Small intestine (tissue), 7 donors: Measurements from ENCODE around the gene LRP1B. TPM values are rescaled to one million over a fixed set of nuclear protein-coding genes. Genes with fewer than 3 reads are reported as not detected.
"Not testable (repeated sequence)": the region's sequence is repeated elsewhere in the genome, so short reads cannot be mapped to it uniquely, and the experiment has no call there.

Experiments
- DNase-seq, 2 donors: peaks; one replicate each; pipeline versions ENCODE4 v3.0.0 to v3.0.0-alpha.2; 2013
- FAIRE-seq: peaks from 2 replicates; lab custom pipeline; 2012; peaks lifted over from hg19 to GRCh38; lab: Jason Lieb, UNC
- H3K27ac ChIP-seq, 3 donors: one replicate each; pipeline ENCODE4 v1.5.1; 2013; ENCODE audit warnings: low read length in 2 of 3, mild to moderate bottlenecking in 2 of 3, control low read depth in 1 of 3, inconsistent platforms in 1 of 3, low read depth in 1 of 3, moderate library complexity in 1 of 3
- H3K27me3 ChIP-seq, 3 donors: one replicate each; pipeline ENCODE4 v1.6.1; 2013; ENCODE audit warnings: low read length in 3 of 3, inconsistent platforms in 1 of 3; ENCODE audit not compliant: control insufficient read depth in 3 of 3, insufficient read depth in 3 of 3
- H3K36me3 ChIP-seq, 3 donors: one replicate each; pipeline ENCODE4 v1.6.1; 2013; ENCODE audit warnings: low read length in 3 of 3, inconsistent platforms in 1 of 3, low read depth in 1 of 3, mild to moderate bottlenecking in 1 of 3, moderate library complexity in 1 of 3; ENCODE audit not compliant: control insufficient read depth in 3 of 3, insufficient read depth in 2 of 3
- H3K4me1 ChIP-seq, 3 donors: one replicate each; pipeline ENCODE4 v1.6.1; 2013; ENCODE audit warnings: low read length in 2 of 3, inconsistent platforms in 1 of 3, low read depth in 1 of 3, mild to moderate bottlenecking in 1 of 3, moderate library complexity in 1 of 3; ENCODE audit not compliant: control insufficient read depth in 3 of 3, insufficient read depth in 2 of 3
- H3K4me3 ChIP-seq, 3 donors: one replicate each; pipeline ENCODE4 v1.5.1; 2013; ENCODE audit warnings: low read length in 3 of 3, control low read depth in 1 of 3, inconsistent platforms in 1 of 3, low read depth in 1 of 3, mild to moderate bottlenecking in 1 of 3, moderate library complexity in 1 of 3
- H3K9me3 ChIP-seq, 2 donors: one replicate each; pipeline ENCODE4 v1.6.1; 2013; ENCODE audit warnings: low read depth in 1 of 2, low read length in 1 of 2; ENCODE audit not compliant: control insufficient read depth in 2 of 2, insufficient read depth in 1 of 2
- WGBS, 3 donors: extraction: QIAGEN DNeasy Blood & Tissue Kit; methylation state at CpG; one replicate each; pipeline ENCODE4 v1.1.7; 2013; 5-methylcytosine and 5-hydroxymethylcytosine counted together
- polyA plus RNA-seq, 4 donors: library from polyadenylated mRNA; stranded (reverse) in 3 of 4; unstranded in 1 of 4; fragments of 200-250 nt in 3 of 4; fragments of 120-200 nt in 1 of 4; gene quantifications; one replicate each; pipeline versions ENCODE4 v1.2.1 to v1.2.3, GENCODE V29; 2013
- donor health status: healthy with polysubstance abuse.
- donor health status: control.
- donor health status: control.
- donor health status: Bipolar disorder and iron deficiency.
- donor health status: healthy.

LRP1B gene
- polyA plus RNA-seq, 4 donors, result 0.07 to 0.64 TPM; not detected in 2

GRCh38 chr2:140344838-140345237, 1786.0 kb downstream of the LRP1B start:
- FAIRE-seq (no peak), DNase-seq (no peak)
- 43 to 60% (median 48%) methylated on average over 1 of the region's 1 CpG for WGBS, 3 donors
- no peak overlapping the region for H3K27ac ChIP-seq
- no peaks in the 10 kb centered on the region for H3K36me3 ChIP-seq
- H3K27me3 ChIP-seq, result no peaks in the 10 kb centered on the region
- H3K9me3 ChIP-seq, result no peaks in the 10 kb centered on the region
- no peak overlapping the region for H3K4me3 ChIP-seq
- H3K4me1 ChIP-seq, result no peaks in the 10 kb centered on the region

- H3K27me3 ChIP-seq, H3K4me1 ChIP-seq, H3K27ac ChIP-seq, H3K9me3 ChIP-seq, H3K4me3 ChIP-seq, FAIRE-seq, H3K36me3 ChIP-seq, DNase-seq: not testable (repeated sequence)
- 85 to 97% (median 96%) methylated on average over 1 of the region's 1 CpG for WGBS, 3 donors
Observed at GRCh38 chr2:140344266-140344665, 1786.5 kb downstream of the LRP1B start.

GRCh38 chr2:140338795-140339194, 1792.0 kb downstream of the LRP1B start:
- no peaks in the 10 kb centered on the region for H3K36me3 ChIP-seq
- no peak for DNase-seq
- WGBS, 3 donors, result 41 to 50% (median 43%) methylated on average over 1 of the region's 1 CpG
- FAIRE-seq, result no peak
- no peak overlapping the region for H3K27ac ChIP-seq
- peaks cover 0 to 9% (median 0%) of the 10 kb centered on the region in 3 donors for H3K4me1 ChIP-seq
- no peak overlapping the region for H3K4me3 ChIP-seq
- H3K9me3 ChIP-seq, result peaks cover 0 to 2% of the 10 kb centered on the region in 2 donors
- H3K27me3 ChIP-seq, result no peaks in the 10 kb centered on the region

DNA sequence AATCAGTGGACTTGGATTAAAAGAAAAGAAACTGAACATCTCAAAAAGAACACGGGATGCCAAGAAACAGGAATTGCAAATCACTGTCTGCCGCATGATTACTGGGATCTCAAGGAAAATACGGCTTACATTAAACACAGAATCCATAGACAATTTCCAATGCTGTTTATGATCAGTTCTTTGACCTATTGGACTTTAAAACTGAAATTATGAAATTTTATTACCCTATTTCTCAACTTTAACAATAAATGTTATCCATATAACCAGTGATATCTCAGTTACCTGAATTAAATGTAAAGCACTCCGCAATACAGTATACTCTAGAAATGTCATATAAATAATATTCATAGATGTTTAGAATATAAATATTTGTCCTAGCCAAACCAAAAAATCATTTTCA, 1793.8 kb downstream of the LRP1B start:
- Histone ChIP-seq H3K4me3 (no peak overlapping the region), H3K27ac (peak overlapping the region in 1 of 3 donors; percentile 49), H3K36me3 (no peaks in the 10 kb centered on the region), H3K27me3 (no peaks in the 10 kb centered on the region), H3K4me1 (peaks cover 0 to 9% (median 0%) of the 10 kb centered on the region in 3 donors), H3K9me3 (peaks cover 0 to 2% of the 10 kb centered on the region in 2 donors)
- WGBS, 3 donors, result 19 to 62% (median 36%) methylated on average over 4 of the region's 4 CpGs
- DNase-seq (peak; percentile 73 to 76), FAIRE-seq (peak; percentile 10)

- H3K27ac ChIP-seq, result no peak overlapping the region
- H3K4me3 ChIP-seq, result no peak overlapping the region
- no peaks in the 10 kb centered on the region for H3K36me3 ChIP-seq
- no peaks in the 10 kb centered on the region for H3K9me3 ChIP-seq
- FAIRE-seq (no peak), DNase-seq (no peak)
- no peaks in the 10 kb centered on the region for H3K4me1 ChIP-seq
- WGBS, 3 donors, result 89 to 94% (median 90%) methylated on average over 3 of the region's 3 CpGs
- no peaks in the 10 kb centered on the region for H3K27me3 ChIP-seq
Observed at GRCh38 chr2:140316345-140316744, 1814.5 kb downstream of the LRP1B start.

DNA sequence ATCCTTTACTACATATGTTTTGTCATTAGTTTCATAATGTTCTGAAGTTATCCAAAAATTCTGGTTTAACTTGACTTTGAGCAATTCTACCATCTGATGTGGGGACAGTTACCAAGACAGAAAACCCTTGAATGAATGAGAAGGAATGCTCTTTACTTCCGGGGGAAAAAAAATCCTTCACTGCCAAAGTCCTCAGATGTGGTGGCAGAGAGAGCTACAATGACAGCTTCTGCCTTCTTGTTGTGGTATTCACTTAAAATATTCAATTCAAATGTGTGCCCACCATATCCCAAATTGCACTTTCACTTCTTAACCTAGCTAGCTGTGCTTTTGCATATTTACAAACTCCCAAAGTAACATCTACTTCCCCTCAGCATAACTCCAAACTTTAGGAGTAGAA, 1818.9 kb downstream of the LRP1B start:
- no peak for FAIRE-seq
- WGBS, 3 donors, result 41 to 46% (median 42%) methylated on average over 1 of the region's 1 CpG
- H3K27me3 ChIP-seq, result no peaks in the 10 kb centered on the region
- no peak overlapping the region for H3K4me3 ChIP-seq
- no peak overlapping the region for H3K27ac ChIP-seq
- H3K4me1 ChIP-seq, result no peaks in the 10 kb centered on the region
- no peaks in the 10 kb centered on the region for H3K9me3 ChIP-seq
- H3K36me3 ChIP-seq, result no peaks in the 10 kb centered on the region
- no peak for DNase-seq

GRCh38 chr2:140308706-140309105, 1822.1 kb downstream of the LRP1B start:
- Histone ChIP-seq H3K27ac (no peak overlapping the region), H3K9me3 (no peaks in the 10 kb centered on the region), H3K4me3 (no peak overlapping the region), H3K36me3 (no peaks in the 10 kb centered on the region), H3K4me1 (no peaks in the 10 kb centered on the region), H3K27me3 (no peaks in the 10 kb centered on the region)
- DNase-seq, result peak; percentile 42 to 64
- no peak for FAIRE-seq

DNA sequence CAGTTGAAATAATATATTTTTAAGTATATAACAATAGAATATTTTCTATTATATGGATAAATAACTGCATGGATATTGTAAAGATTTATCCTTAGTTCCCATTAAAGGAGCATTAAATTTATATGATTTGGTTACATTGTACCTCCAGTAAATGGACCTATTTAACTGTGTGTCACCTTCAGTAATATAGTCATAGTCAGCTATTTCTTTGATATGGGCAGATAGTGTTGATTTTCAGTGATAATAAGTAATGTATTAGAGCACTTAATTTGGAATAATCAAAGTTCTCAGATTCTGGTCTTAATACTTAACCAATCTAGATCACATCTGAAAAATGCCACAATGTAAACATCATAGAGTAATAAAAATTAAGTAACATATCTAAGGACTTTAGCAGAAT, 1823.3 kb downstream of the LRP1B start:
- H3K4me1 ChIP-seq, result no peaks in the 10 kb centered on the region
- H3K36me3 ChIP-seq, result no peaks in the 10 kb centered on the region
- no peaks in the 10 kb centered on the region for H3K27me3 ChIP-seq
- FAIRE-seq (no peak), DNase-seq (no peak)
- H3K9me3 ChIP-seq, result no peaks in the 10 kb centered on the region
- no peak overlapping the region for H3K4me3 ChIP-seq
- no peak overlapping the region for H3K27ac ChIP-seq

- no peaks in the 10 kb centered on the region for H3K9me3 ChIP-seq
- DNase-seq, result no peak
- H3K36me3 ChIP-seq, result no peaks in the 10 kb centered on the region
- no peaks in the 10 kb centered on the region for H3K27me3 ChIP-seq
- H3K27ac ChIP-seq, result no peak overlapping the region
- WGBS, 3 donors, result 85 to 94% (median 91%) methylated on average over 1 of the region's 1 CpG
- no peaks in the 10 kb centered on the region for H3K4me1 ChIP-seq
- no peak for FAIRE-seq
- no peak overlapping the region for H3K4me3 ChIP-seq
Observed at GRCh38 chr2:140295767-140296166, 1835.0 kb downstream of the LRP1B start.
